ENCODE results near the gene UBE4B.
"Not testable (repeated sequence)": the region's sequence is repeated elsewhere in the genome, so short reads cannot be mapped to it uniquely, and the experiment has no call there.

UBE4B gene

GRCh38 chr1:10213186-10213705, 180.5 kb downstream of the UBE4B start:
- DNase-seq: no peak

- no peak for DNase-seq
Measured at GRCh38 chr1:10216090-10216749, 183.5 kb downstream of the UBE4B start.

GRCh38 chr1:10217748-10218441, 185.1 kb downstream of the UBE4B start:
- DNase-seq: no peak

- no peak for DNase-seq
Measured at GRCh38 chr1:10220200-10220599, 187.4 kb downstream of the UBE4B start.

GRCh38 chr1:10220657-10221056, 187.9 kb downstream of the UBE4B start:
- not testable (repeated sequence) for DNase-seq

GRCh38 chr1:10225573-10225972, 192.8 kb downstream of the UBE4B start:
- DNase-seq: no peak

GRCh38 chr1:10228528-10228927, 195.8 kb downstream of the UBE4B start:
- DNase-seq: no peak

GRCh38 chr1:10229903-10230302, 197.1 kb downstream of the UBE4B start:
- DNase-seq: no peak
